A549 (cell line): Measurements from ENCODE around the gene TAS1R3. TPM values are rescaled to one million over a fixed set of nuclear protein-coding genes. Genes with fewer than 3 reads are reported as not detected.
A peak's percentile ranks its signal among the peaks of the same experiment; 100 is the strongest.

Source experiments
- ATAC-seq, 2 experiments: fragments of 200-7000 bp in 1 of 2; fragments of >200 bp in 1 of 2; cut with Nextera tagmentation in 1 of 2; cut with Tn5 transposase in 1 of 2; 3 replicates each; pipeline versions ENCODE4 v1.8.0 to v1.9.1; 2018 to 2020; ENCODE audit warnings: mild to moderate bottlenecking in 1 of 2, moderate library complexity in 1 of 2
- CTCF ChIA-PET: fragments of 300-600 bp; sonication (Branson Sonifier 250); formaldehyde crosslinking; extraction: SDS; loops from one replicate; lab custom pipeline; 2021; ENCODE audit warnings: antibody characterized with exemption, inconsistent platforms; lab: Yijun Ruan, JAX
- POLR2A ChIA-PET: fragments of 350-600 bp; formaldehyde crosslinking; extraction: SDS; loops from one replicate; lab custom pipeline; 2021; ENCODE audit warnings: antibody characterized with exemption, inconsistent platforms; lab: Yijun Ruan, JAX
- DNase-seq, 2 experiments: peaks; one replicate each; pipeline versions ENCODE4 v3.0.0 to v3.0.0-alpha.2; 2011 to 2016; ENCODE audit warnings: low read depth in 1 of 2, low spot score in 1 of 2
- FAIRE-seq: peaks from 2 replicates; lab custom pipeline; 2011; peaks lifted over from hg19 to GRCh38; lab: Jason Lieb, UNC
- H3K27ac ChIP-seq, 2 experiments: fragments of >200 bp; sonication (Bioruptor Twin); formaldehyde crosslinking; 3 replicates each; pipeline ENCODE4 v1.5.1; 2016 to 2017
- H3K4me1 ChIP-seq: fragments of >200 bp; sonication (Bioruptor Twin); formaldehyde crosslinking; 3 replicates; pipeline ENCODE4 v1.6.1; 2016
- H3K4me2 ChIP-seq: fragments of >200 bp; sonication (Bioruptor Twin); formaldehyde crosslinking; 3 replicates; pipeline ENCODE4 v1.6.1; 2016
- H3K4me3 ChIP-seq: fragments of >200 bp; sonication (Bioruptor Twin); formaldehyde crosslinking; 3 replicates; pipeline ENCODE4 v1.5.1; 2016
- H3K9me3 ChIP-seq: fragments of >200 bp; sonication (Bioruptor Twin); formaldehyde crosslinking; 3 replicates; pipeline ENCODE4 v1.6.1; 2016
- EP300 ChIP-seq, 2 experiments: fragments of >200 bp; sonication (Bioruptor Twin); formaldehyde crosslinking; IDR thresholded peaks; 2 replicates in 1 of 2; 3 replicates in 1 of 2; pipeline ENCODE4 v1.6.1; 2016 to 2017
- HOXB5 ChIP-seq: fragments of 250-450 bp; sonication (Bioruptor Pico); IDR thresholded peaks from 2 replicates; pipeline ENCODE4 v1.5.0; 2020; ENCODE audit warnings: mild to moderate bottlenecking, moderate library complexity
- JUN ChIP-seq, 2 experiments: fragments of >200 bp; sonication (Bioruptor Twin); formaldehyde crosslinking; IDR thresholded peaks; 2 replicates in 1 of 2; 3 replicates in 1 of 2; pipeline ENCODE4 v1.6.1; 2016 to 2017
- KDM5A ChIP-seq: fragments of 200-600 bp; sonication (generic); IDR thresholded peaks from 2 replicates; pipeline ENCODE4 v1.6.1; 2016; ENCODE audit warnings: antibody characterized with exemption, mild to moderate bottlenecking
- MAFK ChIP-seq: fragments of 450-650 bp; IDR thresholded peaks from 2 replicates; pipeline ENCODE4 v1.6.1; 2014; ENCODE audit not compliant: partially characterized antibody
- NFE2L2 ChIP-seq: fragments of 150-350 bp; conservative IDR thresholded peaks from 2 replicates; pipeline ENCODE4 v1.6.1; 2014; ENCODE audit warnings: low read length
- NPAS2 ChIP-seq: fragments of 250-450 bp; sonication (Bioruptor Pico); IDR thresholded peaks from 2 replicates; pipeline ENCODE4 v1.8.0; 2022; ENCODE audit warnings: mild to moderate bottlenecking, moderate library complexity, borderline replicate concordance
- NR3C1 ChIP-seq: fragments of >200 bp; sonication (Bioruptor Twin); formaldehyde crosslinking; IDR thresholded peaks from 3 replicates; pipeline ENCODE4 v1.6.1; 2017
- POLR2A ChIP-seq: IDR thresholded peaks from 2 replicates; pipeline ENCODE4 v1.6.1; 2012; ENCODE audit warnings: mild to moderate bottlenecking, low read length
- POLR2AphosphoS2 ChIP-seq: conservative IDR thresholded peaks from 2 replicates; pipeline ENCODE4 v1.6.1; 2012; ENCODE audit warnings: low read length, improper control_type of control experiment, inconsistent platforms
- RAD21 ChIP-seq, 2 experiments: fragments of >200 bp in 1 of 2; sonication (Bioruptor Twin) in 1 of 2; formaldehyde crosslinking in 1 of 2; IDR thresholded peaks in 1 of 2; conservative IDR thresholded peaks in 1 of 2; 2 replicates in 1 of 2; 3 replicates in 1 of 2; pipeline ENCODE4 v1.6.1; 2012 to 2018; ENCODE audit warnings: inconsistent platforms in 1 of 2
- SMC3 ChIP-seq: fragments of >200 bp; sonication (Bioruptor Twin); formaldehyde crosslinking; IDR thresholded peaks from 3 replicates; pipeline ENCODE4 v1.6.1; 2018; ENCODE audit warnings: inconsistent platforms
- SREBF2 ChIP-seq: fragments of 450-650 bp; IDR thresholded peaks from 2 replicates; pipeline ENCODE4 v1.6.1; 2014; ENCODE audit warnings: mild to moderate bottlenecking, moderate library complexity
- TFCP2L1 ChIP-seq: fragments of 250-450 bp; sonication (Bioruptor Pico); IDR thresholded peaks from 2 replicates; pipeline ENCODE4 v1.5.0; 2021; ENCODE audit warnings: mild to moderate bottlenecking
- ZC3H11A ChIP-seq: fragments of 450-650 bp; IDR thresholded peaks from 2 replicates; pipeline ENCODE4 v1.6.1; 2014; ENCODE audit warnings: antibody characterized with exemption, mild to moderate bottlenecking
- ZNF302 ChIP-seq: fragments of 250-450 bp; sonication (Bioruptor Pico); IDR thresholded peaks from 2 replicates; pipeline ENCODE4 v1.9.0; 2021; ENCODE audit warnings: inconsistent platforms, mild to moderate bottlenecking, moderate library complexity
- ZSCAN20 ChIP-seq: fragments of 250-450 bp; sonication (Bioruptor Pico); IDR thresholded peaks from 2 replicates; pipeline ENCODE4 v1.8.0; 2022; ENCODE audit warnings: mild to moderate bottlenecking, moderate library complexity
- WGBS: methylation state at CpG from one replicate; pipeline ENCODE4 v1.1.6; 2017; ENCODE audit errors: missing lambda C conversion rate; 5-methylcytosine and 5-hydroxymethylcytosine counted together
- polyA plus RNA-seq, 4 experiments: library from polyadenylated mRNA; depleted of rRNA in 3 of 4; stranded (reverse); fragments of >200 nt; fragmentation: RNase III in 1 of 4; extraction: RNeasy Plus Mini Kit Qiagen cat#74134 plus additional on column Dnase treatment in 1 of 4; gene quantifications; 2 replicates in 3 of 4; 3 replicates in 1 of 4; pipeline ENCODE4 v1.2.3, GENCODE V29; 2011 to 2017
- TF ChIP-seq, protein P1 (sequence below): fragments of 250-450 bp; sonication (Bioruptor Pico); IDR thresholded peaks from 2 replicates; pipeline ENCODE4 v1.5.0; 2021; ENCODE audit warnings: mild to moderate bottlenecking, moderate library complexity, borderline replicate concordance
- TF ChIP-seq, protein P2 (sequence below): IDR thresholded peaks from 2 replicates; pipeline ENCODE4 v1.6.1; 2012
- TF ChIP-seq, protein P3 (sequence below): fragments of >200 bp; sonication (Bioruptor Twin); formaldehyde crosslinking; IDR thresholded peaks from 3 replicates; pipeline ENCODE4 v1.6.1; 2016
- TF ChIP-seq, protein P4 (sequence below): fragments of 450-650 bp; IDR thresholded peaks from 2 replicates; pipeline ENCODE4 v1.6.1; 2014; ENCODE audit warnings: antibody characterized with exemption
- TF ChIP-seq, protein P5 (sequence below): fragments of 250-450 bp; sonication (Bioruptor Pico); IDR thresholded peaks from 2 replicates; pipeline ENCODE4 v1.5.0; 2020; ENCODE audit warnings: low read depth, mild to moderate bottlenecking, moderate library complexity

Gene TAS1R3
- polyA plus RNA-seq, 2 of the 4 experiments (the other 2 are of a cell fraction): 0.05 to 0.15 TPM

DNA sequence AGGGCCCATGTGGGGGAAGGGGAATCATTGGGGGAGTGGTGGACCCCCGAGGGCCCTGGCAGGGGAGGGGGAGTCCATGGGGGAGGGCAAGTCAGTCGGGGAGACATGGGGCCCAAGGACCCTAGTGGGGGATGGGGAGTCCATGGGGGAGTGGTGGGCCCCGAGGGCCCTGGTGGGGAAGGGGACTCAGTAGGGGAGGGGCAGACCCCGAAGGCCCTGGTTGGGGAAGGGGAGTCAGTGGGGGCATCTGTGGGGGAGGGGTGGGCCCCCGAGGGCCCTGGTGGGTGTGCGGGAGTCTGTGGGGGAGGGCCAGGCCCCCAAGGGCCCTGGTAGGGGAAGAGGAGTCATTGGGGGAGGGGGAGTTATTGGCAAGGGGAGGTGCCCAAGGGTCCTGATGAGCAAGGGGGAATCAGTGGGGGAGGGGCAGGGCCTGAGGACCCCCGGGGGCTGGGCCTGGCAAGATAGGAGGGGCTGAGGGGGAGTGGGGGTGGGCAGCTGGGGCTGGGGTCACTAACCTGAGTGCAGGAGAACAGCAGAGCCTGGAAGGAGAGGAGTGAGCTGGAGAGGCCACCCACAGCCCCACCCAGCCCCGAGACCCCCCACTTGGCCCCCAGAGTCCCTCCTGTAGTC, 25.2 kb downstream of the TAS1R3 start:
- POLR2A ChIA-PET: no interaction called here
- H3K4me1 ChIP-seq: peaks cover 43% of the 10 kb centered on the region

DNA sequence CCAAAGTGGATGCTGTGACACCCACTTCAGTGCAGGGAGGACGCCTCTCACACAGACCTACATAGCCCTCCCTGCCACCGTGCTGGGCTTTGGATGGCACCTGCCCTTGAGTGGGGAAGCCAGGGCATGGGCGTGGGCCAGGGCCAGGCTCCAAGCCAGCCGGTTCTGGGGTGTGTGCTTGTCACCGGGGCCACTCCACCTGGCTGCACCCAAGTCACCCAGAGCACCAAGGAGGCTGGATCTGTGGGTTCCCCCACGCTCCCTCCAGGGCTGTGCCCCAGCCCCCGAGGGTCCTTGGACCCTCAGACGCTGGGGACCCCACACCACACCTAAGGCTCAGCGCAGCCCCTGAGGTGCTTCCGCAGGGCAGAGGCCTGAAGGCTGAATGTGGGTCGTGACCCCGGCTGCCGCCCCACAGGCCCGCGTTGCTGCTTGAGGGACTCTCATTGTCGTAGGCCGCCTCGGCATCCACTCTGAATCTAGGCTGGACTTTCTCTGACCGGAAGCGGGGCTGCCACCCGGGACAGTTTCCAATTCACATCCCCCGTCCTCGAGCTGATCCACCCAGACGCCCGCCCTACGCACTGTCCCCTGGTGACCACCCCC, 25.8 kb downstream of the TAS1R3 start:
- CTCF ChIA-PET: interaction anchor here (1.2 kb wide), 1 partner anchor 15 kb away, joined by 6 read pairs; no protein-coding TSS in a partner anchor
- Histone ChIP-seq H3K4me1 (peaks cover 39% of the 10 kb centered on the region), H3K9me3 (no peaks in the 10 kb centered on the region), H3K27ac (no peak overlapping the region), H3K4me3 (no peak overlapping the region), H3K4me2 (no peak overlapping the region)
- FAIRE-seq (no peak), DNase-seq (no peak), ATAC-seq (peak in 1 of 2 experiments; percentile 3; a peak in 1 of 6 replicates)
- TF ChIP-seq ZNF302 (CRISPR knock-in tag) (no peak), TFCP2L1 (CRISPR knock-in tag) (no peak), SMC3 (no peak), JUN (IDR thresholded peaks at IDR 0.05) (no peak), EP300 (IDR thresholded peaks at IDR 0.05) (no peak), HOXB5 (no peak), NPAS2 (CRISPR knock-in tag) (no peak), POLR2A (no peak), NR3C1 (no peak), SREBF2 (no peak), MAFK (no peak), ZC3H11A (no peak), KDM5A (no peak), POLR2AphosphoS2 (no peak), ZSCAN20 (CRISPR knock-in tag) (no peak), RAD21 (conservative IDR thresholded peaks at IDR 0.05 in 1 of 2, IDR thresholded peaks at IDR 0.05 in 1 of 2) (no peak)
- TF ChIP-seq, protein P1, sequence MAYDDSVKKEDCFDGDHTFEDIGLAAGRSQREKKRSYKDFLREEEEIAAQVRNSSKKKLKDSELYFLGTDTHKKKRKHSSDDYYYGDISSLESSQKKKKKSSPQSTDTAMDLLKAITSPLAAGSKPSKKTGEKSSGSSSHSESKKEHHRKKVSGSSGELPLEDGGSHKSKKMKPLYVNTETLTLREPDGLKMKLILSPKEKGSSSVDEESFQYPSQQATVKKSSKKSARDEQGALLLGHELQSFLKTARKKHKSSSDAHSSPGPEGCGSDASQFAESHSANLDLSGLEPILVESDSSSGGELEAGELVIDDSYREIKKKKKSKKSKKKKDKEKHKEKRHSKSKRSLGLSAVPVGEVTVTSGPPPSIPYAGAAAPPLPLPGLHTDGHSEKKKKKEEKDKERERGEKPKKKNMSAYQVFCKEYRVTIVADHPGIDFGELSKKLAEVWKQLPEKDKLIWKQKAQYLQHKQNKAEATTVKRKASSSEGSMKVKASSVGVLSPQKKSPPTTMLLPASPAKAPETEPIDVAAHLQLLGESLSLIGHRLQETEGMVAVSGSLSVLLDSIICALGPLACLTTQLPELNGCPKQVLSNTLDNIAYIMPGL (CRISPR knock-in tag): no peak
- TF ChIP-seq, protein P2, sequence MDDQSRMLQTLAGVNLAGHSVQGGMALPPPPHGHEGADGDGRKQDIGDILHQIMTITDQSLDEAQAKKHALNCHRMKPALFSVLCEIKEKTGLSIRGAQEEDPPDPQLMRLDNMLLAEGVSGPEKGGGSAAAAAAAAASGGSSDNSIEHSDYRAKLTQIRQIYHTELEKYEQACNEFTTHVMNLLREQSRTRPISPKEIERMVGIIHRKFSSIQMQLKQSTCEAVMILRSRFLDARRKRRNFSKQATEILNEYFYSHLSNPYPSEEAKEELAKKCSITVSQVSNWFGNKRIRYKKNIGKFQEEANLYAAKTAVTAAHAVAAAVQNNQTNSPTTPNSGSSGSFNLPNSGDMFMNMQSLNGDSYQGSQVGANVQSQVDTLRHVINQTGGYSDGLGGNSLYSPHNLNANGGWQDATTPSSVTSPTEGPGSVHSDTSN: no peak
- TF ChIP-seq, protein P3, sequence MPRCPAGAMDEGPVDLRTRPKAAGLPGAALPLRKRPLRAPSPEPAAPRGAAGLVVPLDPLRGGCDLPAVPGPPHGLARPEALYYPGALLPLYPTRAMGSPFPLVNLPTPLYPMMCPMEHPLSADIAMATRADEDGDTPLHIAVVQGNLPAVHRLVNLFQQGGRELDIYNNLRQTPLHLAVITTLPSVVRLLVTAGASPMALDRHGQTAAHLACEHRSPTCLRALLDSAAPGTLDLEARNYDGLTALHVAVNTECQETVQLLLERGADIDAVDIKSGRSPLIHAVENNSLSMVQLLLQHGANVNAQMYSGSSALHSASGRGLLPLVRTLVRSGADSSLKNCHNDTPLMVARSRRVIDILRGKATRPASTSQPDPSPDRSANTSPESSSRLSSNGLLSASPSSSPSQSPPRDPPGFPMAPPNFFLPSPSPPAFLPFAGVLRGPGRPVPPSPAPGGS: no peak
- TF ChIP-seq, protein P4, sequence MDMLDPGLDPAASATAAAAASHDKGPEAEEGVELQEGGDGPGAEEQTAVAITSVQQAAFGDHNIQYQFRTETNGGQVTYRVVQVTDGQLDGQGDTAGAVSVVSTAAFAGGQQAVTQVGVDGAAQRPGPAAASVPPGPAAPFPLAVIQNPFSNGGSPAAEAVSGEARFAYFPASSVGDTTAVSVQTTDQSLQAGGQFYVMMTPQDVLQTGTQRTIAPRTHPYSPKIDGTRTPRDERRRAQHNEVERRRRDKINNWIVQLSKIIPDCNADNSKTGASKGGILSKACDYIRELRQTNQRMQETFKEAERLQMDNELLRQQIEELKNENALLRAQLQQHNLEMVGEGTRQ: no peak
- 91% methylated on average over 9 of the region's 26 CpGs for WGBS
- POLR2A ChIA-PET: no interaction called here

More for the DNA sequence above, 25.2 kb downstream of the TAS1R3 start:
- ATAC-seq (no peak), FAIRE-seq (no peak), DNase-seq (no peak)
- Histone ChIP-seq H3K9me3 (no peaks in the 10 kb centered on the region), H3K27ac (peak overlapping the region in 1 of 2 experiments; percentile 86; a peak in 3 of 6 replicates), H3K4me3 (no peak overlapping the region), H3K4me2 (no peak overlapping the region)
- 80% methylated on average over 1 of the region's 8 CpGs for WGBS
- CTCF ChIA-PET: no interaction called here
- TF ChIP-seq, protein P1 (CRISPR knock-in tag): no peak
- TF ChIP-seq KDM5A: no peak
- TF ChIP-seq SMC3: no peak
- TF ChIP-seq, protein P5, sequence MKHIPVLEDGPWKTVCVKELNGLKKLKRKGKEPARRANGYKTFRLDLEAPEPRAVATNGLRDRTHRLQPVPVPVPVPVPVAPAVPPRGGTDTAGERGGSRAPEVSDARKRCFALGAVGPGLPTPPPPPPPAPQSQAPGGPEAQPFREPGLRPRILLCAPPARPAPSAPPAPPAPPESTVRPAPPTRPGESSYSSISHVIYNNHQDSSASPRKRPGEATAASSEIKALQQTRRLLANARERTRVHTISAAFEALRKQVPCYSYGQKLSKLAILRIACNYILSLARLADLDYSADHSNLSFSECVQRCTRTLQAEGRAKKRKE (CRISPR knock-in tag): no peak
- no peak for TF ChIP-seq EP300 (IDR thresholded peaks at IDR 0.05)
- TF ChIP-seq NFE2L2: no peak
- TF ChIP-seq, all 56 proteins: peak for 0
